HAP-1 (cell line): ENCODE results near the gene BCR.
"Not testable (repeated sequence)": the region's sequence is repeated elsewhere in the genome, so short reads cannot be mapped to it uniquely, and the experiment has no call there.

Experiments used
- DNase-seq, 2 experiments: peaks; one replicate each; pipeline ENCODE4 v3.0.0-alpha.2; 2016 to 2020; ENCODE audit warnings: low spot score in 2 of 2
- H3K27me3 ChIP-seq: fragments of 250-450 bp; sonication (Bioruptor Pico); 2 replicates; pipeline ENCODE4 v1.5.1; 2020; ENCODE audit warnings: low read depth, mild to moderate bottlenecking, moderate library complexity
- H3K36me3 ChIP-seq: fragments of 250-450 bp; sonication (Bioruptor Pico); replicated peaks from 2 replicates; pipeline ENCODE4 v1.5.1; 2020; ENCODE audit warnings: mild to moderate bottlenecking
- H3K4me1 ChIP-seq: fragments of 250-450 bp; sonication (Bioruptor Pico); 2 replicates; pipeline ENCODE4 v1.5.1; 2020; ENCODE audit warnings: mild to moderate bottlenecking
- H3K4me3 ChIP-seq: fragments of 250-450 bp; sonication (Bioruptor Pico); 2 replicates; pipeline ENCODE4 v1.5.1; 2020; ENCODE audit warnings: mild to moderate bottlenecking, moderate library complexity
- H3K9me3 ChIP-seq: fragments of 250-450 bp; sonication (Bioruptor Pico); 2 replicates; pipeline ENCODE4 v1.5.1; 2020; ENCODE audit warnings: mild to moderate bottlenecking, moderate library complexity
- in situ Hi-C: fragments of 300-500 bp; cut with MboI; formaldehyde crosslinking; loops from 3 replicates; pipeline ENCODE4 v1.14.3; 2020; ENCODE audit warnings: low sequenced_read_pairs, inconsistent platforms, mixed read lengths

BCR gene

DNA sequence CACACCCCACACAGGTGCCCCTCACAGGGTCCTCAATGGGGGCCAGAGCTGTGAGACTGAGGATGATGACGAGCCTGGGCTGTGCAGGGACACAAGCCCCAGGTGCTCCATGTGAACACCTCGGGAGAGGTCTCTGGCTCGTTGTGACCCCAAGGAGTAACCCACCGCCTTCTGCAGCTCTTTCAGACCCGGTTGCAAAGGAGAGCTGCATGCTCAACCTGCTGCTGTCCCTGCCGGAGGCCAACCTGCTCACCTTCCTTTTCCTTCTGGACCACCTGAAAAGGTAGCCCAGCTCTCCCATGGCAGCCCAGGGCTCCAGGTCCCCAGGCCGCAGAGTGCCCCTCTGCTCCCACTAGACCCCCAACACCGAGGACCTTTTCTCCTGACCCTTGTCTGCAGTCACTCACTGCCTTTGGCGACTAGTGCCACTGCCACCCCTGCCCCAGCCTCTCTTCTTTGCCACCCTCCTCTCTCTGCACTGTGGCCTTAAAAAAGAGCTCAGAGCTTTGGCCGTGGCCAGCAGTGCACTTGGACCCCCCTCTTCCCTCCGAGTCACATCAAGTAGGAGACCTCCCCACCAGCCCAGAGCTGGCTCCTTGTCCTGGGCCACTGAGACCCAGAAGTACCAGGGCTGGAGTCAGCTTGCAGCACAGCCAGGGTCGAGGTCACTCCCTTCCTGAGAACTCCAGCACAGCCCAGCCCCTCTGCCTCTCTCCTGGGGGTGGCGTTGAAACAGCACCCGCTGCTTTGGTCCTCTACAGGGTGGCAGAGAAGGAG, 133.7 kb downstream of the BCR start:
- no peak overlapping the region for H3K4me3 ChIP-seq
- no peaks in the 10 kb centered on the region for H3K27me3 ChIP-seq
- H3K4me1 ChIP-seq: no peaks in the 10 kb centered on the region
- H3K9me3 ChIP-seq: no peaks in the 10 kb centered on the region
- in situ Hi-C loops: no loop called here
- no peak for DNase-seq
- H3K36me3 ChIP-seq: no peaks in the 10 kb centered on the region

DNA sequence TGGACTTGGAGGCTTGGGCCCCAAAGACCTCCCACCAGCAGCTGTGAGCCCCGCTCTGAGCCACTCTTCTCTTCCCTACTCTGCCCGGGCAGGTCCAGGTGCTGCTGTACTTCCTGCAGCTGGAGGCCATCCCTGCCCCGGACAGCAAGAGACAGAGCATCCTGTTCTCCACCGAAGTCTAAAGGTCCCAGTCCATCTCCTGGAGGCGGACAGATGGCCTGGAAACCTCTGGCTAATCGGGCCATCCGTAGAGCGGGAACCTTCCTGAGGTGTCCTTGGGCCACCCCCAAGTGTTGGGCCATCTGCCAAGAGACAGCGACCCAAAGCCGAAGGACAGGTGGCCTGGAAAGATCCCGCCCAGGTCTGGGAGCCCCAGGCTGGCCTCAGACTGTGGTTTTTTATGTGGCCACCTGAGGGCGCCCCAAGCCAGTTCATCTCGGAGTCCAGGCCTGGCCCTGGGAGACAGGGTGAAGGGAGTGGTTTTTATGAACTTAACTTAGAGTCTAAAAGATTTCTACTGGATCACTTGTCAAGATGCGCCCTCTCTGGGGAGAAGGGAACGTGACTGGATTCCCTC, 135.1 kb downstream of the BCR start:
- H3K27me3 ChIP-seq: no peaks in the 10 kb centered on the region
- no peaks in the 10 kb centered on the region for H3K36me3 ChIP-seq
- in situ Hi-C loops: no loop called here
- peak; percentile 46 to 71 for DNase-seq
- H3K9me3 ChIP-seq: no peaks in the 10 kb centered on the region
- no peak overlapping the region for H3K4me3 ChIP-seq
- H3K4me1 ChIP-seq: no peaks in the 10 kb centered on the region

GRCh38 chr22:23316596-23316995, 136.3 kb downstream of the BCR start:
- in situ Hi-C loops, DNase-seq, H3K4me1 ChIP-seq, H3K27me3 ChIP-seq, H3K9me3 ChIP-seq, H3K4me3 ChIP-seq, H3K36me3 ChIP-seq: not testable (repeated sequence)

- DNase-seq, H3K4me3 ChIP-seq, H3K36me3 ChIP-seq, H3K4me1 ChIP-seq, in situ Hi-C loops, H3K9me3 ChIP-seq, H3K27me3 ChIP-seq: not testable (repeated sequence)
Measured at GRCh38 chr22:23318316-23318715, 138.0 kb downstream of the BCR start.

- not testable (repeated sequence) for H3K4me1 ChIP-seq, H3K4me3 ChIP-seq, DNase-seq, H3K9me3 ChIP-seq, H3K27me3 ChIP-seq, H3K36me3 ChIP-seq
- in situ Hi-C loops: loop anchor here (5.0 kb wide), 1 partner anchor 65 kb away; no protein-coding TSS in a partner anchor
Measured at GRCh38 chr22:23322497-23323080, 142.3 kb downstream of the BCR start.

GRCh38 chr22:23323960-23324688, 143.8 kb downstream of the BCR start:
- not testable (repeated sequence) for H3K9me3 ChIP-seq, DNase-seq, H3K27me3 ChIP-seq, H3K36me3 ChIP-seq, H3K4me1 ChIP-seq, H3K4me3 ChIP-seq
- in situ Hi-C loops: loop anchor here (5.0 kb wide), 1 partner anchor 63 kb away; no protein-coding TSS in a partner anchor

DNA sequence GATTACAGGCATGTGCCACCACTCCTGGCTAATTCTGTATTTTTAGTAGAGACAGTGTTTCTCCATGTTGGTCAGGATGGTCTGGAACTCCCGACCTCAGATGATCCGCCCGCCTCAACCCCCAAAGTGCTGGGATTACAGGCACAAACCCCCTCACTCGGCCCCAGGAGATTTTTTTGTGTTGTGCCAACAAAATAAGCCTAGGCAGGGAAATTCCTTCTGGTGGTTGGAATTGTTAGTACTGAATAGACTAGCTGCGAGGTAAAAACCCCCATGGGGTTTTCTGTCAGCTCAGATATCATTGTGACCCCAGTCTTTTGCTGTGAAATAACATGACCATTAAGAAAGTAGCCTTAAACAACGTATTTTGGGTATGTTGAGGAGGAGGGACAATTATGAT, 144.9 kb downstream of the BCR start:
- no peaks in the 10 kb centered on the region for H3K9me3 ChIP-seq
- H3K27me3 ChIP-seq: no peaks in the 10 kb centered on the region
- no peaks in the 10 kb centered on the region for H3K4me1 ChIP-seq
- H3K36me3 ChIP-seq: no peaks in the 10 kb centered on the region
- H3K4me3 ChIP-seq: no peak overlapping the region
- no peak for DNase-seq
- in situ Hi-C loops: no loop called here

- H3K4me3 ChIP-seq, H3K9me3 ChIP-seq, in situ Hi-C loops, DNase-seq, H3K4me1 ChIP-seq, H3K27me3 ChIP-seq, H3K36me3 ChIP-seq: not testable (repeated sequence)
Measured at GRCh38 chr22:23333822-23334221, 153.5 kb downstream of the BCR start.

- H3K27me3 ChIP-seq, H3K9me3 ChIP-seq, in situ Hi-C loops, H3K36me3 ChIP-seq, H3K4me3 ChIP-seq, DNase-seq, H3K4me1 ChIP-seq: not testable (repeated sequence)
Measured at GRCh38 chr22:23337672-23338071, 157.4 kb downstream of the BCR start.

DNA sequence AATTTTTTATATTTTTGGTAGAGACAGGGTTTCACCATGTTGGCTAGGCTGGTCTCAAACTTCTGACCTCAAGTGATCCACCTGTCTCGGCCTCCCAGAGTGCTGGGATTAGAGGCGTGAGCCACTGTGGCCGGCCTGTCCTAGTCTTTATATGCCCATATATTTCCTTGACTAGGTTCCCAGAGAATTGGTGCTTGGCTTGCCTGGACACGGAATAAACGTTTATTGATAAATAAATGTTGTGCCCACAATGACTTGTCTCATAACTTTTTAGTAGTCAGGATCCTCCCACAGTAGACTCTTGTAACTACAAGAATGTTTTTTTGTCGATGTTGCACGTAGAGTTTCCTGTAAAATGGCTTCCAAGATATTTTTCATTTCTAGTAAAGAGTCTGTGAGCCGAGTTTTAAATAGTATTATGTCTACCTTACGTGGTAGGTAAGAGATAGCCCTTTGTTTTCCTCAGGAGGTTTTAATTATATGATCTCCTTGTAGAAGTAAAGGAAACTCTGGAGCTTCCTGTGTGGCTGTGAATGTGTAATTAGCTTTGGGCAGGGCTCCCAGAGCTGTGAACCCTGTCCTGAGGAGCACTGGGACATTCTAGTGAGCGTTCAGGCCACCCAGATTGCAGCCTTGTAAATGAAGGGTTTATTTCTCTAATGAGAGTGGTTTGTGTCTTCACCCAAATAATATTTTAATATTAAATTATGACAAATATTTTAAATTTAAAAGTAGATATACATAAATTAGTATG, 161.8 kb downstream of the BCR start:
- H3K9me3 ChIP-seq, H3K27me3 ChIP-seq, DNase-seq, H3K36me3 ChIP-seq, H3K4me1 ChIP-seq, in situ Hi-C loops, H3K4me3 ChIP-seq: not testable (repeated sequence)

- H3K4me3 ChIP-seq: no peak overlapping the region
Measured at GRCh38 chr22:23351321-23351720, 171.0 kb downstream of the BCR start.

GRCh38 chr22:23353004-23353403, 172.7 kb downstream of the BCR start:
- no peaks in the 10 kb centered on the region for H3K4me1 ChIP-seq
- DNase-seq: no peak
- H3K36me3 ChIP-seq: no peaks in the 10 kb centered on the region
- H3K4me3 ChIP-seq: no peak overlapping the region
- no peaks in the 10 kb centered on the region for H3K9me3 ChIP-seq
- peaks cover 34% of the 10 kb centered on the region for H3K27me3 ChIP-seq
- in situ Hi-C loops: no loop called here

More at GRCh38 chr22:23351321-23351720, 171.0 kb downstream of the BCR start:
- in situ Hi-C loops: no loop called here
- H3K36me3 ChIP-seq: no peaks in the 10 kb centered on the region
- H3K27me3 ChIP-seq: peaks cover 34% of the 10 kb centered on the region
- H3K9me3 ChIP-seq: no peaks in the 10 kb centered on the region
- H3K4me1 ChIP-seq: no peaks in the 10 kb centered on the region
- DNase-seq: no peak

- Histone ChIP-seq H3K36me3 (no peaks in the 10 kb centered on the region), H3K9me3 (no peaks in the 10 kb centered on the region), H3K4me3 (no peak overlapping the region), H3K4me1 (no peaks in the 10 kb centered on the region), H3K27me3 (peaks cover 34% of the 10 kb centered on the region)
- DNase-seq: no peak
- in situ Hi-C loops: no loop called here
Measured at GRCh38 chr22:23353696-23354095, 173.4 kb downstream of the BCR start.
